IPS DF 19.7 (cell line): ENCODE results near the gene USP47.
A peak's percentile ranks its signal among the peaks of the same experiment; 100 is the strongest.
"Not testable (repeated sequence)": the region's sequence is repeated elsewhere in the genome, so short reads cannot be mapped to it uniquely, and the experiment has no call there.

ENCODE experiments used
- DNase-seq: peaks from one replicate; pipeline ENCODE4 v3.0.0-alpha.2; 2013; ENCODE audit warnings: low read depth, low spot score

USP47 gene

DNA sequence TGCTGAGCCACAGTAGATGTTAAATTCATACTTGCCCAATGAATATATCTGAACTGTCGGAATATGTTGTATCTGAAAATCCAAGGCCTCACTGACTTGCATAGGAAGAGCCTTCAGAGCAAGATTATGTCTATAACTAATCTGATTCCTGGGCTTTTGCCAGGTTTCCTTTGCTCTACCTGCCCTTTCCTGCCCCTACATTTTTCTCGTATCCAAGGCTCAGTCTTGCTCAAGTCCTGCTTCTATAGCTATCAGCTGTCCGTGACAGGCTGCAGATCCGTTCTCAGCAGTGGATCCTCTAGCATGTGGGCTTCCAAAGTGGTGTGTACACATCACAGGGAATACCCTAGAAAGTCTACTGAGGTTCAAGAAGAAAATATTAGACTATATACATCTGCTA, 18.8 kb upstream of the USP47 start:
- no peak for DNase-seq

- DNase-seq: no peak
Observed at GRCh38 chr11:11826260-11826659, 15.5 kb upstream of the USP47 start.

GRCh38 chr11:11827272-11827671, 14.5 kb upstream of the USP47 start:
- DNase-seq: no peak

- not testable (repeated sequence) for DNase-seq
Observed at GRCh38 chr11:11831406-11831805, 10.4 kb upstream of the USP47 start.

DNA sequence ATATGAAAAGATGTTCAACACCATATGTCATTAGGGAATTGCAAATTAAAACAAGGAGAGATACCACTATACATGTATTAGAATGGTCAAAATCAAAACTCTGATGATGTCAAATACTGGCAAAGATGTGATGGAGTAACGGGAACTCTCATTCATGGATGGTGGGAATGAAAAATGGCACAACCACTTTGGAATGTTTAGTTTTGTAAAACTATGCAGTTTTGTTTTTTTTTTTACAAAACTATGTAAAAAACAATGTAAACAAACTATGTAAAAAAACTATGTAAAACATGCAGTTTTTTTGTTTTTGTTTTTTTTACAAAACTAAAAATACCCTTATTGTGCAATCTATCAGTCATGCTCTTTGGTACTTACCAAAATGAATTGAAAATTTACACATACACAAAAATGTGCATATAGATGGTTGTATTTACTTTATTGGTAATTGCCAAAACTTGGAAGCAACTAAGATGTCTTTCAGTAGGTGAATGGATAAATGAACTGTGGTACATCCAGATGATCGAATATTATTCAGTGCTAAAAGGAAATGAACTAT, 5.0 kb upstream of the USP47 start:
- DNase-seq: no peak

DNA sequence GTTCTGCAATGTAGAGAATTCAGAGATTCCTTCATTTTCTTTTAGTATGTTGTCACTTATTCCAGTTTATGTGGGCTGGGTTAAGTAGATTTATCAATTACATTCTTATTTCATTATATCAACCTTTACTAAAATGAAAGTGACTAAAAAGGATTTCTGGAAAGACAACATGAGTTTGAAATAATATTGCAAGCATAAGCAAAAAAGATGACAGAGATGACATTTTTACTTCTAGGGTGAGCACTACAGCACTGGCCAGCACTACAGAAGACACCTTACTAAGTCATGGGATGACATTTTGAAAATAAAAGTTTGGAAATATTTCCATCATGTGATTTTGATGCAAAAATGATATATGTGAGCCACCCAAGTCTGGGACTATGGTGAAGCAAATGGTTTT, 2.1 kb upstream of the USP47 start:
- DNase-seq: no peak

- no peak for DNase-seq
Observed at GRCh38 chr11:11841116-11841722, 553 bp upstream of the USP47 start.

DNA sequence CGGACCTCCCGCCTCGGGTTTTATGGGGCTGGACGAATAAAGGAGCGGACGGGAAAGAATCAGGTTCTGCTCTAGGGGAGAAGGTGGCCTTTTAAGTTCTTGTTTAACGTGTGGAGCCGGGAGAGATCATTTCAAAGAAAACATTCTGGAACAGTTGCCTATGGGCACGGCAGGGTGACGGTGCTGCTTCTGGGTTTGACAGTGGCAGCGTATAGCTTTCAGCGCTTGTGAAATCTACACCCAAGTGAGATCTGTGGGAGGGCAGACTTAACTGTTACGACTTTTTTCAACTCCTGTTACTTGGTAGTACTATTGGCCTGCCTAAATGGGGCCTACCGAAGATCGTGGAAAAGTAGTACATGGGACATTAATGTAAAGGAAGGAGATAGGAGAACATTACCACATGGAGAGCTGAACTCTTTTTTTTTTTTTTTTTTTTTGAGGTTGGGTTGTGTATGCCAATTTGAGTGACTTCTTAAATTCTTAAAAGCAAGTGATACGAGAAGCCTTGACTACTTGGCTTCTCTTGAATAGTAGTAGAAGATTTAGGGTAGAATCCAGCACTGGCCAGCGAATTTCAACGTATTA, 743 bp downstream of the USP47 start:
- no peak for DNase-seq

DNA sequence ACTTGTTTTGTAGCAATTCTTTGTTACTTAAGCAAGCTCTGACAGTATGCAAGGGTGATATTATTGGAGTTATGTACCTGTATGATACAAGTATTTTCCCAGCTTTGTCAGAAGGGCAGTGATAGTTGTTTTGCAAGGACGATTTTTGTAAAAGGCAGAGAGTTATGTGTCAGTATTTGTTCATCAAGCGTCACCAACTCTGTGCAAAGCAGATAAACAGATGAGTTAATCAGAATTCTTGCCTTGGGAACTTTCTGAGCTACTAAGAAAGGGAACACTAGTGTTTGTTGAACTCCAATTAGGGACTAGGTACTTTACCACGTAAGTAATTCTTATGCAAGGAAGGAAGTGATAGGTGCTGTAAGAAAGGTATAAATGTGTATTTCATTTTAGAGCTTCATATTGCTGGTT, 1.4 kb downstream of the USP47 start:
- DNase-seq: no peak

GRCh38 chr11:11843642-11844041, 1.9 kb downstream of the USP47 start:
- no peak for DNase-seq

DNA sequence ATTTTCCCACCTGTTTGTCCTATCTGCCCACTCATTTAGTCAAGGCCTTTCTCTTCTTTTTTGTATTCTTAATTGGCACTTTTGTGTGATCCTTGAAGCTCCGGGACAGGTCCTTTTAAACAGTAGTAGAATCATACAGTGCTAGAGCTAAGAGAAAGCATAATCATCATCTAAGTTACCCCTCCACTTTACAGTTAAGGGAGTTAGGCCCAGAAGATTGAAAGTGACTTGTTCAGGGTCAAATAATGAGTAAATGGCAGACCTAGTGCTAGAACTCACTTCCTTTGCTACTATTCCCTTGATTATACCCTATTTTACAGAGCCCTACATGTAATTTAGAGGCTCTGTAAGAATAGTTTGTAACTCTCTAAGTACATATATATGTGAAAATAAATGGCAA, 2.5 kb downstream of the USP47 start:
- DNase-seq: no peak

- no peak for DNase-seq
Observed at GRCh38 chr11:11845071-11845470, 3.3 kb downstream of the USP47 start.

DNA sequence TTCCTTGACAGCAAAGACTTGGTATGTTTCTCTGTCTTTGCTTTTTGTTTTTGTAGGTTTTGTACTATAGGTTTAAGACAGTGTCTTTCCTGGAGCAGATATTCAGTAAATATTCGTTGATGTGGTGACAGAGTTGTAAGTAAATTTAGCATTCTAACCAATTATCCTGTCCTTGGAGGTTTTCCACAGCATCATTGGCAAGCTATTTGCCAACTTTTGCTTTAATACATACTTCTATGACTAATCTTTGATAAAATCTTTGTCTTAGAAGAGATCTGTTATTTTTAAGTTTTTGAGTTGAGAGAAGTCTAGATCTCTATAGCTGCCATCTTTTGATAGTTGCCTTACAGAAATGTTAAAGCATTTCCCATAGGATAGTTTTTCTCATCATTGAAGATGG, 3.8 kb downstream of the USP47 start:
- no peak for DNase-seq

- DNase-seq: no peak
Observed at GRCh38 chr11:11847082-11847481, 5.3 kb downstream of the USP47 start.

DNA sequence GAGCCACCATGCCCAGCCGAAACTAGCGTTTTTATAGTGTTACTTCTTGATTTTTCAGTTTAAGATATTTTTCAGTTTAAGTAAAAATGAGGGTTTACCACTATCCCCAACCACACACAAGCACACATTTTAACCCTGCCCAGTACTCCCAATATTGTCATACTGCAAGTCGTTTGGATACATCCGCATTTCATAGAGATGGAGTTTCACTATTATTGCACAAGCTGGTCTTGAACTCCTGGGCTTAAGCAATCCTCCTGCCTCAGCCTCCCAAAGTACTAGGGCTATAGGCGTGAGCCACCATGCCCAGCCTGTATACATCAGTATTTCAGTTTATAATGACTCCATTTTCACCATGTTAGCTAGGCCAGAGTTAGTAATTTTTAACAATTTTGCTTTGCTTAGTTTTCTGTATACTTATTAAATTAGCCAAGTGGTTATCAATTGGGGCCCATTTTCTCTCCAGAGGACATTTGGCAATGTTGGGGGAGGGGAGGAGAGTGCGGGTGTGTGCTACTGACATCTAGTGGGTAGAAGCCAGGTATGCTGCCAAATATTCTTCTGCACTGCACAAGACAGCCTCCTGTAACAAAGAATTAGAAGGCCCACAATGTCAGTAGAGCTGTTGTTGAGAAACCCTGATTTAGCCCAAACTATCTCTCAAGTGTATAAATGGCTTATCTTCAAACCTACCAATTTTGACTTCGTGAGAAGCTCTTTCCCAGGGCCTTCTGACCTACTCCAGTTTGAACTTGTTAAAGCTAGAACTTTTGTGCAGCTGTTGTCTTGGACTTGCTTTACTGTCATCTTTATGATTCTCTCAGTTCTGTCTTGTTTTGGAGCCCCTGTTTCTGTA, 7.3 kb downstream of the USP47 start:
- DNase-seq: peak; percentile 42

DNA sequence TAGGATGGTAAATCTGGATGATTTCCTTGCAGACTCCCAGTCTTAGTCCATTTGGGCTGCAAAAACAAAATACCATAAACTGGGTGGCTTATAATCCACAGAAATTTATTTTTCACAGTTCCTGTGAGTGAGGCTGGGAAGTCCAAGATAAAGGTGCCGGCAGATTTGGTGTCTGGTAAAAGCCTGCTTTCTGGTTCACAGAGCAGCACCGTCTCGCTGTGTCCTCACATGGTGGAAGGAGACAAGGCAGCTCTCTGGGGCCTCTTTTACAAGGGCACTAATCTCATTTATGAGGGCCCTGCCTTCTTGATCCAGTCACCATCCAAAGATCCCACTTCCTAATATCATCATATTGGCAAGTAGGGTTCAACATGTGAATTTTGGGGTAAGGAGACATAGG, 8.9 kb downstream of the USP47 start:
- no peak for DNase-seq

- DNase-seq: no peak
Observed at GRCh38 chr11:11856638-11857037, 14.9 kb downstream of the USP47 start.

DNA sequence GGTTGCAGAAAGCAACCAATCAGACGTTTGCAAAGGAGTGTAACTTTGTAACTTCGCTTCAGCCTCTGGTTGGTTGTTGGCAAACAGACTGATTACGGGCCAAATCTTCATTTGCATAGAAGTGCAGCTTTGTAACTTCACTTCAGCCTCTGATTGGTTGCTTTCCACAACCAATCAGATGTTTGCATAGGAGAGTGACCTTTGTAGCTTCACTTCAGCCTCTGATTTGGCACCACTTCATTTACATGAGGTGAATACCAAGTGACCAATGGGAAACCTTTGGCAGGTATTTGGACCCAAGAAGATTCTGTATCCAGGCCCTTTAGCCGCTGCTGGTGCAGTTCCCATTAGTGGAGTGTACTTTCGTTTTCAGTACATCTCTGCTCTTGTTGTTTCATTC, 16.0 kb downstream of the USP47 start:
- no peak for DNase-seq

GRCh38 chr11:11858676-11859075, 16.9 kb downstream of the USP47 start:
- no peak for DNase-seq

DNA sequence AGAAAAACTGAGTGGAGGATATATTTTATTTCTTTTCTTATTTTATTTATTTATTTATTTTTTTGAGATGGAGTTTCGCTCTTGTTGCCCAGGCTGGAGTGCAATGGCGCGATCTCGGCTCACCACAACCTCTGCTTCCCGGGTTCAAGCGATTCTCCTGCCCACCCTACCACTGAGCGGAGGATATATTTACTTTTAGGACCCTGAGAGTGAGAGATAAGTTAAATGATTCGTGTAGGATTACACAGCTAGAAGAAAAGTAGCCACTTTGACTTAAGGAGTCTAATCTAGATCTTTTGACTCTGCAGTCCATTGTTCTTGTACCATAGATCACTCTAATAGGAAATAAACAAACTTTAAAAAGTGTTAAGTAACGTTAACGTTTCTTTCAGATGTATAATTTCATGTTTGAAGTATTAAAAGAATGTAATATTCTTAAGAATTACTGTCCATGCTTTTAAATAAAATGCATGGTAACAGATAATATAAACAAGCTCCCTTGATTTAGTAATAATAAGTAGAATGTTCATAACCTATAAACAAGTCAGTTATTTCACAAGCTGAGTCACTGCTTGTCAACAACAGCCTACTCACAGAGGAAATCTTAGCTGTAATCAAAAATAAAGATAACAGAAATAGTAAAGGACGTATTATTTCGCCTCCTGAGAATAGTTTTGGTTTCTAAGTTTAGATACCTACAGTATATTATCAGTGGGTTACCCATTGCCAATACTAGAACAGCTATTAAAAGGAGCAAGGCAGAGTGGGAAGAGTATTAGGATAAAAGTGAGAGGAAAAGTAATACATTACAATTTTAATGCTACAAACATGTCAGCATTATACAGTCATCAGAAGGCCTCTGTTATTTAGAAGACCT, 18.6 kb downstream of the USP47 start:
- DNase-seq: no peak

DNA sequence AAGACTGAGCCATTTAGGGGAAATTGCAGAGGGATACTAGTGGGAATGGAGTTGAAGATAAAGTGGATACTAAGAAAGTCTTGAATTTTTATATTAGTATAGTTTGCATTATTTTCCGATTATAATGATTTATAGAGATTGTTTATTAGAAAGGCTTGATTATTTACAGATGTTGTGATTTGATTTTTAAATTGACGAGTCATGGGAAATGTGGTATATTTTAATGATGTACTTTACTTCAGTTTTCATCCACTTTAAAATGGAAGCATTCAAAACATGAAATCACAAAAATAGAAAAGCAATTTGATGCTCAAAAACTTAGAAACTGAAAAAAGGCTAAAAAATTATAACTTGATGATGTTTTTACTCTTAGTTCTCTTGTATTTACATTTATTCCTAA, 21.2 kb downstream of the USP47 start:
- DNase-seq: no peak

DNA sequence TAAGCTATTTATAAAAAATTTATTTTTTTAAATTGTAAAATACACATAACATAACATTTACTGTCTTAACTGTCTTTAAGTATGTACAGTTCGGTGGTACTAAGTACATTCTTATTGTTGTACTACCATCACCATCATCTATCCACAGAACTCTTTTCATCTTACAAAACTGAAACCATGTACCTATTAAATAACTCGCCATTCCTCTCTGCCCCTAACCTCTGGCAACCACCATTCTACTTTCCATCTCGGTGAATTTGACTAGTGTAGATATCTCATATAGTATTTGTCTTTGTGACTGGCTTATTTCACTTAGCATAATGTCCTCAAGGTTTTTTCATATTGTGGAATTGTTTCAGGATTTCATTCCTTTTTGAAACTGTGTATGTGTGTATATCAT, 22.6 kb downstream of the USP47 start:
- no peak for DNase-seq
